ENCODE results near the gene ALB.

The ALB gene

GRCh38 chr4:73419106-73420038 lies 15.3 kb downstream of the ALB start:
- TF ChIP-seq CTCF (IDR thresholded peaks at IDR 0.05; ENCODE audit: low read depth, low read length, missing control alignments), result no peak
- DNase-seq (ENCODE audit: extremely low read depth, low read depth), result no peak
- no peak overlapping the region for H3K4me3 ChIP-seq (replicated peaks; ENCODE audit: low read depth, low read length)

- no peak for DNase-seq (ENCODE audit: extremely low read depth, low read depth)
- H3K4me3 ChIP-seq (replicated peaks; ENCODE audit: low read depth, low read length), result no peak overlapping the region
- no peak for TF ChIP-seq CTCF (IDR thresholded peaks at IDR 0.05; ENCODE audit: low read depth, low read length, missing control alignments)
These were observed 16.5 kb downstream of the ALB start for GRCh38 chr4:73420615-73421014.

- TF ChIP-seq CTCF (IDR thresholded peaks at IDR 0.05; ENCODE audit: low read depth, low read length, missing control alignments), result no peak
- no peak for DNase-seq (ENCODE audit: extremely low read depth, low read depth)
- no peak overlapping the region for H3K4me3 ChIP-seq (replicated peaks; ENCODE audit: low read depth, low read length)
These were observed 17.8 kb downstream of the ALB start for GRCh38 chr4:73421708-73422457.

- TF ChIP-seq CTCF (IDR thresholded peaks at IDR 0.05; ENCODE audit: low read depth, low read length, missing control alignments), result no peak
- no peak overlapping the region for H3K4me3 ChIP-seq (replicated peaks; ENCODE audit: low read depth, low read length)
- no peak for DNase-seq (ENCODE audit: extremely low read depth, low read depth)
These were observed 18.3 kb downstream of the ALB start for GRCh38 chr4:73422458-73422752.

GRCh38 chr4:73423184-73423583 lies 19.1 kb downstream of the ALB start:
- DNase-seq (ENCODE audit: extremely low read depth, low read depth), result no peak
- no peak overlapping the region for H3K4me3 ChIP-seq (replicated peaks; ENCODE audit: low read depth, low read length)
- no peak for TF ChIP-seq CTCF (IDR thresholded peaks at IDR 0.05; ENCODE audit: low read depth, low read length, missing control alignments)

GRCh38 chr4:73426666-73427065 lies 22.6 kb downstream of the ALB start:
- no peak for TF ChIP-seq CTCF (IDR thresholded peaks at IDR 0.05; ENCODE audit: low read depth, low read length, missing control alignments)
- DNase-seq (ENCODE audit: extremely low read depth, low read depth), result no peak
- no peak overlapping the region for H3K4me3 ChIP-seq (replicated peaks; ENCODE audit: low read depth, low read length)

Measured in HFF-Myc (cell line).